GM15510 (cell line): ENCODE data around the gene EFS.

Experiments used
- POLR2A ChIP-seq: IDR thresholded peaks from 3 replicates; pipeline ENCODE4 v1.6.1; 2011; ENCODE audit warnings: borderline replicate concordance; ENCODE audit not compliant: insufficient read length; ENCODE audit errors: extremely low read depth

The EFS gene

DNA sequence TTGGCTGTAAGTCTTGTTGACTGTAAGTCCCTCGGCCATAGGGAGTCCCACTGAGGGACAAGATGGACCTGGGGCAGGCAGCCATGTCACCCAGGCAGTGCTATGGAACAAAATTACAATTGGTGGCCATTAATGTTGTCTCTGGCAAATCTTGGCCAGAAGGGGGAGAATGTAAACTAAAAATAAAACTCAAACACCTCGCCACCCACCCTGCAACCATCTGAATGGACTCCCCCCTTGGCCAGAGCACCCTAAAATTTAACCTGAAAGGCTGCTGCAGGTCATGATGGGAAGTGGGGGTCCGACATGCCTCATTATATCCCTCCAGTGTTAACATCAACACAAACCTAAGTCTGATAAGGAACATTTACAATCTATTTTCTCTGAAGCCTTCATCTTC, 20.5 kb downstream of the EFS start:
- no peak for TF ChIP-seq POLR2A

DNA sequence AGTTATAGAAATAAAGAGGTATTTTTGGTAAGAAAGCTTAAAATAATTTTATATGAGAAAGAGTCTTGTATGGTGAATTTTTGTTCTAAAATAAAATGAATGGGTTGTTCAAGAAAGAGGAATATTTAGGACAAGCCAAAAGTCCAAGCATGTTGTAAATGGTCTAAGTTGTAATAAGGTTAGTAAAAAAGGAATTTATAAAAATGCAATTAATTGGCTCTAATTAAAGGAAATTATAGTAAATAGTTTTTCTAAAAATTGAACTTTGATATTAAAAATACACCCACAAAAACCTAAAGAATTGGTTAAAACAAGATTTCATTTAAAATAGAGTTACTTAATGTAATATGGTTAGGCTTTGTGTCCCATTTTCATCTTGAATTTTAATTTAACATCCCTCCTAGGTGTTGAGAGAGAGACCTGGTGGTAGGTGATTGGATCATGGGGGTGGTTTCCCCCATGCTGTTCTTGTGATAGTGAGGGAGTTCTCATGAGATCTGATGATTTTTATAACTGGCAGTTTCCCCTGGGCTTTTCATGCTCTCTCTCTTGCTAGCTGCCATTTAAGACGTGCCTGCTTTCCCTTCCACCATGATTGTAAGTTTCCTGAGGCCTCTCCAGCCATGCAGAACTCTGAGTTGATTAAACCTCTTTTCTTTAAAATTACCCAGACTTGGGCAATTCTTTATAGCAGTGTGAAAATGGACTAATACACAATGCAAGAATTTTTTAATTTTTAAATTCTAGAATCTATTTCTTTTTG, 25.3 kb downstream of the EFS start:
- no peak for TF ChIP-seq POLR2A

DNA sequence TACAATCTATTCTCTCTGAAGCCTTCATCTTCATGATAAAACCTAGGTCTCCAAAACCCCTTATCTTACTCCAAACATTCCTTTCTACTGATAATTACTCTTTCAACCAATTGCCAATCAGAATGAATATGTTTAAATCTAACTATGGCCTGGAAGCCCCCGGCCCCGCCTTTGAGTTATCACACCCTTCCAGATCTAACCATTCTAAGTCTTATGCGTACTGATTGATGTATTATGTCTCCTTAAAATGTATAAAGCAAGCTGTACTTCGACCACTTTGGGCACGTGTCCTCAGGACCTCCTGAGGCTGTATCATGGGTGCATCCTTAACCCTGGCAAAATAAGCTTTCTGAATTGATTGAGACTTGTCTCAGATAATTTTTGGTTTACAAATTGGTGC, 29.3 kb downstream of the EFS start:
- TF ChIP-seq POLR2A, result no peak

DNA sequence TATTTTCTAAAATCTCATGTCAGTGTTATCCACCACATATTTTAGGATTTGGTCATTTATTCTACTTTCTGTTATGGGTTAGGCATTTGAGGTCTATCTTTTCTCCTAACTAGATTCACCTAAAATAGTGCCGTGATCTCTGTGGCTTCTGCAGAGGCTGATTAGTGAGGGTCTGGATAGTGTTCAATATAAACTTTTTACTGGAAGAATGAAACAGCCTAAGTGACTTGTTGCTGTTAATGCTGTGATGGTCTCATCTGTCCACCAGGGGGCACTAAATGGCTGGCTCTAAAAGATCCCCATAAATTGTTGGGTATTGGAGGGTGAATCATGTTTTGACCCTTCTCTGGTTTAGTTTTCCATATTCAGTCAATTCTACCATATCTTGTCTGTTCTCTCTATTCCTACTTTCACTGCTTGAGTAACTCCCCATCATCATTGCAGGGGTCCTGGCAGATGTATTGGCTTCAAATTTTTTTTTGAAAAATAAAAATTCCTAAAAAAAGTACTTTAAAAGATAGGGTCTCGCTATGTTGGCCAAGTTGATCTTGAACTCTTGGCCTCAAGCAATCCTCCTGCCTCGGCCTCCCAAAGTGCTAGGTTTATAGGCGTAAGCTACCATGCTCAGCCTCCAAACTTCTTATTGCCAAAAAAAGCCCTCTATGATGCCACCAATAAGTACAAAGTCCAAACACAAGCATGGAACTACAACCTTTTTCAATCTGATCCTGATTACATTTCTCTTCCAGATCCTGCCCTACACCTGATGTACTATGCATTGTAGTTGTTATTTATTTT, 36.8 kb downstream of the EFS start:
- TF ChIP-seq POLR2A, result no peak

DNA sequence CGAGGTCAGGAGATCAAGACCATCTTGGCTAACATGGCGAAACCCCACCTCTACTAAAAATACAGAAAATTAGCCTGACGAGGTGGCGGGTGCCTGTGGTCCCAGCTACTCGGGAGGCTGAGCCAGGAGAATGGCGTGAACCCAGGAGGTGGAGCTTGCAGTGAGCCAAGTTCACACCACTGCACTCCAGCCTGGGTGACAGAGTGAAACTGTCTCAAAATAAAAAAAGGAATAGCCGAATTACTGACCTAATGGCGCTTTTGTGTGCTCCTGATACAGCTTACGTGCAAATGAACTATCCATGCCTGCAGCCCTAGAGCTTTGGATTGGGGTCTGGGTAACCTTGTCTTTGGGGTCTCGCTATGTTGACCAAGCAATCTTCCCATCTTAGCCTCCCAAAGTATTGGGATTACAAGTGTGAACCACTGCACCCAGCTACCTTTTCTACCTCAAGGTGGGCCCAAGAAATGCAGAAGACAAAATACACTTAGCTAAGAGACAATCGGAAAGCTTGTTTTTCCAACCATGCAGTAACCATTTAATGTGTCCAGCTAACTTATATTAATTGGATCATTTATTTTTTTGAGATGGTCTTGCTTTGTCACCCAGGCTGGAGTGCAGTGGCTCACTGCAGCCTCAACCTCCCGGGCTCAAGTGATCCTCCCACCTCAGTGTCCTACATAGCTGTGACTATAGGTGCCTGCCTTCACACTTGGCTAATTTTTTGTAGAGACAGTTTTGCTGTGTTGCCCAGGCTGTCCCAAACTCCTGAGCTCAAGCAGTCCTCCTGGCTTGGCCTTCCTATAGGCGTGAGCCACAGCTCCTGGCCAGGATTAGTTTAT, 38.3 kb downstream of the EFS start:
- no peak for TF ChIP-seq POLR2A

DNA sequence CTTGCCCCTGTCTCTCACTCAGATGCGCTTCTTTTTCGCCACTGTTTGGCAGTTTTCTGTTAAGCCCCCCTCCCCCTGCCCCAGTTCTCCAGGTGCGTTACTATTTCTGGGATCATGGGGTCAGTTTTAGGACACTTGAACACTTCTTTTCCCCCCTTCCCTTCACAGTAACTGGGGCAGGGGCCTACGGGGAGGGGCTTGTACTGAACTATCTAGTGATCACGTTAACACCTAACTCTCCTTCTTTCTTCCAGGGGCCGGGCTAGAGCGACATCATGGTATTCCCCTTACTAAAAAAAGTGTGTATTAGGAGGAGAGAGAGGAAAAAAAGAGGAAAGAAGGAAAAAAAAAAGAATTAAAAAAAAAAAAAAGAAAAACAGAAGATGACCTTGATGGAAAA, 40.0 kb downstream of the EFS start:
- TF ChIP-seq POLR2A, result no peak

DNA sequence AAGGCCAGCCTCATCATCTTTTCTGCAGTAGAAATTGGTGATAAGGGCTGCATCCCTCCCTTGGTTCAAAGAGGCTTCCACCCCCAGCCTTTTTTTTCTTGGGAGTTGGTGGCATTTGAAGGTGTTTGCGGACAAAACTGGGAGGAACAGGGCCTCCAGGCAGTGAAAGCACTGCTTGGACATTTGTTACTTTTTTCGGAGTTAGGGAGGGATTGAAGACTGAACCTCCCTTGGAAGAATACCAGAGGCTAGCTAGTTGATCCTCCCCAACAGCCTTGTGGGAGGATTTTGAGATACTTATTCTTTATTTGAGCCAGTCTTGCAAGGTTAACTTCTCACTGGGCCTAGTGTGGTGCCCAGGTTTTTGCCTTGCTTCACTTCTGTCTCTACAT, 40.5 kb downstream of the EFS start:
- no peak for TF ChIP-seq POLR2A

DNA sequence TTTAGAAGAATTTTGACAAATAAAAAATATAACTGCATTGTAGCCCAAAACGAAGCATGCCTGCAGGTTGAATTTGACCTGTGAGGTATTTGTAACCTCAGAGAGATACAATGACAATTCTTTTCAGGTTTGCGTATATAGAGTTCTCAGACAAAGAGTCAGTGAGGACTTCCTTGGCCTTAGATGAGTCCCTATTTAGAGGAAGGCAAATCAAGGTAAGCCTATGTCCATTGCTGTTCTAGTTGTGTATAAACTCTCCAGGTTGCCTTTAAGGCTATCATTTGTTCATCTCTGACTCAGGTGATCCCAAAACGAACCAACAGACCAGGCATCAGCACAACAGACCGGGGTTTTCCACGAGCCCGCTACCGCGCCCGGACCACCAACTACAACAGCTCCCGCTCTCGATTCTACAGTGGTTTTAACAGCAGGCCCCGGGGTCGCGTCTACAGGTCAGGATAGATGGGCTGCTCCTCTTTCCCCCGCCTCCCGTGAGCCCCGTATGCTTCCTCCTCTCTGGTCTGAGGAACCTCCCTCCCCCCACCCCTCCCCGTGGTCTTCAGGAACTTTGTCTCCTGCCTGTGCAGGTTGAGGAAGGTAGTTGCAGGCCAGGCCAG, 41.0 kb downstream of the EFS start:
- TF ChIP-seq POLR2A, result no peak

DNA sequence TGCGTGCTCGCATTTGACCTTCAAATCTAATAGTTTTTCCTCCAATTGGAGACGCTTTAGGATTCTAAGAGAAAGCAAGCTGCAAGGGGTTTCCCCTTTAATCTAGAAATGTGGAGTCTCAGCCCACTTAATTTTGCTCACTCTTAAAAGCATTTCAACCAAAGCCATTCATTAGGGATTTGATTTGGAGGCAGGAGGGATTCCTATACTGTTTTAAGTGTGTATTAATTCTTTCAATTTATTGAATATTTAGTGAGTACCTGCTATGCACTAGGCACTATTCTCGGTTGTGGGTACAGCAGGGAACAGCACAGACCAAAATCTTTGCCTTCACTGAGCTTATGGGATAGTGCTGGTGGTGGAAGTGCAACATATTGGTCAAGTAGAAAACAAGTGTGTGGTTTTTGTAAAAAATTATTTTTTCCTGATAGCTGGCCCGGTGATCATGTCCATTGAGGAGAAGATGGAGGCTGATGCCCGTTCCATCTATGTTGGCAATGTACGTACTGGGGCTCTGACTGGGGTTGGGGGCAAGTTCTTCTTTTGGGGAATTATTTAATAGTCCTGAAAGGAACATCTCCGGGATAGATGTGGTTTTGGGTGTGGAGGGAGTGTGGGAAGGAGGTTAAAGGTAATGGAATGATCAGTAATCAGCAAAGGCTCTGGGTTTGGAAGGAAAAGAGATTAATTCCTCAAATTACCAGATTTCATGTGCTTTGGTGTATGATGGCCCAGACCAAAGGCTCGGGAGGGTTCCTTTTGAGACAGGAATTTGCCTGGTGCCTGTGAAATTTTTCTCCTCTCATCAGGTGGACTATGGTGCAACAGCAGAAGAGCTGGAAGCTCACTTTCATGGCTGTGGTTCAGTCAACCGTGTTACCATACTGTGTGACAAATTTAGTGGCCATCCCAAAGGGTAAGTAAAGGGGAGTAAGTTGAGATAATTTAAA, 42.1 kb downstream of the EFS start:
- TF ChIP-seq POLR2A, result no peak

DNA sequence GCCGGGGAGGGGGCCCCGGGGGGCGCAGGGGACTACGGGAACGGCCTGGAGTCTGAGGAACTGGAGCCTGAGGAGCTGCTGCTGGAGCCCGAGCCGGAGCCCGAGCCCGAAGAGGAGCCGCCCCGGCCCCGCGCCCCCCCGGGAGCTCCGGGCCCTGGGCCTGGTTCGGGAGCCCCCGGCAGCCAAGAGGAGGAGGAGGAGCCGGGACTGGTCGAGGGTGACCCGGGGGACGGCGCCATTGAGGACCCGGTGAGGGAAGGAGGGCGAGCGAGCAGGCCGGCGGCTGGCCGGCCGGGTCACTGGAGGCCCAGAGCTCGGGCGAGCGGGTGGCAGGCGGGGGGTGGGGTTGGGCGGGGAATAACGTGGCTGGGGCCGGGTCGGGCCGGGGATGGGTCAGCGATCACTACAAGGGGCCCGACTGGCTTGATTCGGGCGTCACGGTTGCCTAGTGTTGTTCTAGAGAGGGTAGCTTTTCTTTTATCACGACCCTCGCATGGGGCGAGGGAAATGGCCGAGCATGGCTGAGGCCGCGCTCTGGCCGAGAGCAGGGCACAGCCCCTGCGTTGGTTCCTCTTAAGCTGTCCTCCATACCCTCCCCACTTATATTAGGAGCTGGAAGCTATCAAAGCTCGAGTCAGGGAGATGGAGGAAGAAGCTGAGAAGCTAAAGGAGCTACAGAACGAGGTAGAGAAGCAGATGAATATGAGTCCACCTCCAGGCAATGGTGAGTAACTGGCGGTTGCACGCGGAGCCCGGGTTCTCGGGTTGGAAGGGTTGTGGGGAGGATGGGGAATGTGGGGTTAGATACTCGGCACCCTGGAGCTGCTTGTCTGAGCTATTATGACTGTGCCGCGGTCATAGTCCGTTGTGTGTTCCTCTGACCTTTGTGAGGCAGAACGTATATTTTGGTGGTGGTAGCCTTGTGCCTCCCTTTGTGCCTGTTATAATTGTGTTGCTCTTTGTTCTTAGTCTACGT, 43.1 kb downstream of the EFS start:
- TF ChIP-seq POLR2A, result no peak

DNA sequence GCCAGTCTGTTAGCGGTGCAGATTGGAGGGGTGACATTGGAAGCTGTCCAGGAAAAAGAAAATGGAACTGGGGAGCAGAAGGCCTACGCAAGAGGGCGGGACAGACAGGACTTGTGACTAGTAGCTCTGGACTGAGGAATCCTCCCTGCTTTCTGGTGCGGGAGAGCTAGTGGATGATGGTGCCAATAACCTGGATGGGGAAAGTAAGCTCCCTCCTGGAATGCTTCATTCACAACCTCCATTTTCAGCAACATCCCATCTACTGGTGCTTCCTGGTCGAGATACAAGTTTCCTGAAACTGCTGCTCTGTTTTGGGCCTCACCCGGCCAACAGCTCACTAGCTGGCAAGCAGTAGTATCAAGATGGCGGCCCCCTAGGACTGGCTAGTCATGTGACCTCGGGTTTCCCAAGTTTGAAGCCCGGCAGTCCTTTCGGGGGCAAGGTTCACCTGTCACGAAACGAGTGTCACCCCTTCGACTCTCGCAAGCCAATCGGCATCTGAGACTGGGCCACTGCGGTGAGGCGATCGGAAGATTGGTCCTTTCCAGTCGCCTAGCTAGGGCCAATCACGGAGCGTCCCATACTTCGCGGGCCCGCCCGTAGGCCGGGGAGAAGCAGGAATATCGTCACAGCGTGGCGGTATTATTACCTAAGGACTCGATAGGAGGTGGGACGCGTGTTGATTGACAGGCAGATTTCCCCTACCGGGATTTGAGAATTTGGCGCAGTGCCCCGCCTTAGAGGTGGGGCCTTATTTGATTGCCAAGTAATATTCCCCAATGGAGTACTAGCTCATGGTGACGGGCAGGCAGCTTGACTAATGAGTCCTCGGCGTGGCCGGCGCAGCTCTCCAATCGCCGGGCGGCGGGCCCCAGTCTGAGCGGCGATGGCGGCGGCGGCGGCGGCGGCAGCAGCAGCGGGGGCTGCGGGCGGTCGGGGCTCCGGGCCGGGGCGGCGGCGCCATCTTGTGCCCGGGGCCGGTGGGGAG, 44.1 kb downstream of the EFS start, which contains the start of gene PABPN1:
Gene PABPN1 (plus strand): TSS at position 874 of the 988 bp plus-strand sequence. CDS start 13 bp downstream, at position 887.
- peak; percentile 67 for TF ChIP-seq POLR2A

DNA sequence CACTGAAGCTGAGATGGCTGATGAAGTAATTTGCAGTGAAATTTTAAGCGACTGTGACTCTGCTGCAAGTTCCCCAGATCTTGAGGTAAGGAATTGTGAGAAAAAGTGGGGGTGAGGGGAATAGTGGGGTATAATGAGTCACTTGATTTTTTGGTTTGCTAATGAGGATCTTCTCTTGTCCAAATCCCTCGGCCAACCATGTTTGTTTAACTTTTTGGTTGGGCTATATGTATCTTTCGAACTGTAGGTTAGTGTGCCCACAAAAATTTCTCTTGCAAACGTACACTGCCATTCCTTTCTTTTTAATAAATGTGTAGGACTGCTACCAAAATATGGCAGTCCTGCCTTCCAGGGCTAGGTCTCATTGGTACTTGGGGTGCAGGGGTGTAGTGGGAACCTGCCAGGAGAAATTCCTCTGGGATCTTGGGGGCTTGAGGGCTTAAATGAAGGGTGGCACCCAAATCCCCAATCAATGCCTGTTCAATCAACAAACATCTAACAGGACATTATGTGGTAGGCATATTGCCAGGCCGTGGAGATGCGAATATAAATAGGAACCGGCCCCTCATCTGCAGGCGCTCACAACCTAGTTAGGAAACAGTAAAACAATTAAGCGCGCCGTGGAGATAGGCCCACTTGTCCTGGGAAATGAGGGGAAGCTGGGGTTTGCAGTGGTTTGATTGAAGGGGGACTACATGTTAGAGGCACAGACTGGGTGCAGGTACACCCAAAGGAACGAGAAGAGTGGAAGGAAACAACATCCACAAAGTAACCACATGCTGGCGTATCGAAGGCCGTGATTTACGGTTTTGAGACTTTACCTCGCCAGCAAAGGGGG, 45.0 kb downstream of the EFS start:
- no peak for TF ChIP-seq POLR2A
